Suprapubic skin (tissue), 4 donors: ENCODE results near the gene CAPN5. TPM values are rescaled to one million over a fixed set of nuclear protein-coding genes. Genes with fewer than 3 reads are reported as not detected.

Source experiments
- DNase-seq, 2 donors: peaks; one replicate each; pipeline ENCODE4 v3.0.0-alpha.2; 2019; ENCODE audit warnings: low spot score in 2 of 2
- H3K27ac ChIP-seq: fragments of 200-600 bp; sonication (generic); one replicate; pipeline ENCODE4 v1.5.1; 2019
- H3K27me3 ChIP-seq: fragments of 200-600 bp; sonication (generic); one replicate; pipeline ENCODE4 v1.5.1; 2019
- H3K36me3 ChIP-seq: fragments of 200-600 bp; sonication (generic); one replicate; pipeline ENCODE4 v1.5.1; 2019
- H3K4me1 ChIP-seq: fragments of 200-600 bp; sonication (generic); one replicate; pipeline ENCODE4 v1.5.1; 2019
- H3K4me3 ChIP-seq: fragments of 200-600 bp; sonication (generic); one replicate; pipeline ENCODE4 v1.5.1; 2019; ENCODE audit warnings: mild to moderate bottlenecking
- H3K9me3 ChIP-seq: fragments of 200-600 bp; sonication (generic); one replicate; pipeline ENCODE4 v1.5.1; 2019
- CTCF ChIP-seq, 2 donors: fragments of 200-600 bp in 1 of 2; fragments of 450-650 bp in 1 of 2; sonication (generic) in 1 of 2; IDR thresholded peaks; one replicate each; pipeline ENCODE4 v1.5.1; 2016 to 2019; ENCODE audit warnings: antibody characterized with exemption in 2 of 2, mild to moderate bottlenecking in 1 of 2, moderate library complexity in 1 of 2
- EP300 ChIP-seq: sonication (generic); formaldehyde crosslinking; IDR thresholded peaks from one replicate; pipeline ENCODE4 v1.6.1; 2017; ENCODE audit warnings: antibody characterized with exemption
- POLR2A ChIP-seq, 2 donors: fragments of 450-650 bp; IDR thresholded peaks; one replicate each; pipeline ENCODE4 v1.6.1; 2017; ENCODE audit warnings: antibody characterized with exemption in 2 of 2, mild to moderate bottlenecking in 2 of 2, moderate library complexity in 2 of 2
- POLR2AphosphoS5 ChIP-seq, 3 donors: sonication (generic); formaldehyde crosslinking; IDR thresholded peaks; one replicate each; pipeline ENCODE4 v1.6.1; 2017; ENCODE audit warnings: antibody characterized with exemption in 3 of 3
- WGBS: methylation state at CpG from one replicate; pipeline ENCODE4 v1.1.5; 2018; 5-methylcytosine and 5-hydroxymethylcytosine counted together
- total RNA-seq, 4 donors: library from RNA; depleted of rRNA; stranded (reverse); fragments of >200 nt; gene quantifications; one replicate each; pipeline ENCODE4 v1.1.0, GENCODE V29; 2016

Gene CAPN5
- total RNA-seq, 4 donors from 2014 or later = 0.87 to 2.0 (median 1.1) TPM

- Histone ChIP-seq H3K36me3 (no peaks in the 10 kb centered on the region), H3K4me1 (peaks cover 18% of the 10 kb centered on the region), H3K4me3 (no peak overlapping the region), H3K9me3 (no peaks in the 10 kb centered on the region), H3K27me3 (peaks cover 54% of the 10 kb centered on the region), H3K27ac (no peak overlapping the region)
- TF ChIP-seq POLR2A (IDR thresholded peaks at IDR 0.05) = no peak
- no peak for TF ChIP-seq EP300
- WGBS = 72% methylated on average over 16 of the region's 16 CpGs
- no peak for DNase-seq
Measured at GRCh38 chr11:77038825-77039326, 27.9 kb upstream of the CAPN5 start.

- WGBS = 67% methylated on average over 3 of the region's 109 CpGs
- Histone ChIP-seq H3K27ac (no peak overlapping the region), H3K9me3 (no peaks in the 10 kb centered on the region), H3K4me3 (peak overlapping the region; percentile 43), H3K27me3 (peaks cover 54% of the 10 kb centered on the region), H3K36me3 (no peaks in the 10 kb centered on the region), H3K4me1 (peaks cover 18% of the 10 kb centered on the region)
- DNase-seq = peak in 1 of 2 donors; percentile 60
- TF ChIP-seq POLR2AphosphoS5 (IDR thresholded peaks at IDR 0.05) = no peak
- no peak for TF ChIP-seq CTCF (IDR thresholded peaks at IDR 0.05)
- TF ChIP-seq EP300 = no peak
- TF ChIP-seq POLR2A (IDR thresholded peaks at IDR 0.05) = no peak
Measured at GRCh38 chr11:77039491-77040400, 27.0 kb upstream of the CAPN5 start.

DNA sequence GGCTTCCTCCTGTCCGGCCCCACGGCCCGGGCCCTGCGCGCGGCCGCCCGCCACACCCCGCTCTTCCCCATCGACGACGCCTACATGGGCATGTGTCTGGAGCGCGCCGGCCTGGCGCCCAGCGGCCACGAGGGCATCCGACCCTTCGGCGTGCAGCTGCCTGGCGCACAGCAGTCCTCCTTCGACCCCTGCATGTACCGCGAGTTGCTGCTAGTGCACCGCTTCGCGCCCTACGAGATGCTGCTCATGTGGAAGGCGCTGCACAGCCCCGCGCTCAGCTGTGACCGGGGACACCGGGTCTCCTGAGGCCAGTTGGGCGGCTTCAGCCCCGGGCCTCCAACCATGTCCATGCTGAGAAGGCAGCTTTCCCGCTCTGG is 26.4 kb upstream of the CAPN5 start:
- TF ChIP-seq CTCF (IDR thresholded peaks at IDR 0.05) = no peak
- TF ChIP-seq POLR2AphosphoS5 (IDR thresholded peaks at IDR 0.05) = no peak
- TF ChIP-seq EP300 = no peak
- no peak for TF ChIP-seq POLR2A (IDR thresholded peaks at IDR 0.05)
- Histone ChIP-seq H3K27ac (no peak overlapping the region), H3K4me3 (no peak overlapping the region), H3K36me3 (no peaks in the 10 kb centered on the region), H3K27me3 (peaks cover 60% of the 10 kb centered on the region), H3K9me3 (no peaks in the 10 kb centered on the region), H3K4me1 (peaks cover 18% of the 10 kb centered on the region)
- WGBS = 88% methylated on average over 9 of the region's 37 CpGs
- peak in 1 of 2 donors; percentile 36 for DNase-seq

GRCh38 chr11:77040889-77041288 is 25.9 kb upstream of the CAPN5 start:
- Histone ChIP-seq H3K27me3 (peaks cover 63% of the 10 kb centered on the region), H3K27ac (no peak overlapping the region), H3K9me3 (no peaks in the 10 kb centered on the region), H3K4me3 (no peak overlapping the region), H3K4me1 (peaks cover 16% of the 10 kb centered on the region), H3K36me3 (no peaks in the 10 kb centered on the region)
- TF ChIP-seq POLR2A (IDR thresholded peaks at IDR 0.05) (no peak), POLR2AphosphoS5 (IDR thresholded peaks at IDR 0.05) (no peak), CTCF (IDR thresholded peaks at IDR 0.05) (no peak), EP300 (no peak)
- WGBS = 98% methylated on average over 13 of the region's 13 CpGs
- peak in 1 of 2 donors; percentile 56 for DNase-seq

GRCh38 chr11:77042111-77042726 is 24.6 kb upstream of the CAPN5 start:
- TF ChIP-seq EP300 = no peak
- TF ChIP-seq CTCF (IDR thresholded peaks at IDR 0.05) = no peak
- no peak for TF ChIP-seq POLR2A (IDR thresholded peaks at IDR 0.05)
- TF ChIP-seq POLR2AphosphoS5 (IDR thresholded peaks at IDR 0.05) = no peak
- H3K4me1 ChIP-seq = peaks cover 22% of the 10 kb centered on the region
- H3K27me3 ChIP-seq = peaks cover 56% of the 10 kb centered on the region
- no peak overlapping the region for H3K27ac ChIP-seq
- peak in 1 of 2 donors; percentile 38 for DNase-seq
- no peaks in the 10 kb centered on the region for H3K36me3 ChIP-seq
- WGBS = 90% methylated on average over 13 of the region's 13 CpGs
- H3K9me3 ChIP-seq = no peaks in the 10 kb centered on the region
- no peak overlapping the region for H3K4me3 ChIP-seq
